ENCODE data around the gene CCDC93.
A peak's percentile ranks its signal among the peaks of the same experiment; 100 is the strongest.

GRCh38 chr2:118032169-118033013 lies 18.5 kb upstream of the CCDC93 start:
- TF ChIP-seq CTCF (optimal IDR thresholded peaks at IDR 0.05 in 1 of 3, IDR thresholded peaks at IDR 0.05 in 1 of 3, conservative IDR thresholded peaks at IDR 0.05 in 1 of 3; ENCODE audit: extremely low read depth in 1 of 3, insufficient read depth in 2 of 3, low read length in 3 of 3) (peak; percentile 62 to 81 (median 72)), EZH2 (IDR thresholded peaks at IDR 0.05; ENCODE audit: low read length) (no peak)
